ENCODE results near the gene DFFB. TPM values are rescaled to one million over a fixed set of nuclear protein-coding genes. Genes with fewer than 3 reads are reported as not detected.

DFFB gene
- total RNA-seq, 4 donors from 2014 or later: 7.4 to 18.3 (median 15.7) TPM; not detected in 1

DNA sequence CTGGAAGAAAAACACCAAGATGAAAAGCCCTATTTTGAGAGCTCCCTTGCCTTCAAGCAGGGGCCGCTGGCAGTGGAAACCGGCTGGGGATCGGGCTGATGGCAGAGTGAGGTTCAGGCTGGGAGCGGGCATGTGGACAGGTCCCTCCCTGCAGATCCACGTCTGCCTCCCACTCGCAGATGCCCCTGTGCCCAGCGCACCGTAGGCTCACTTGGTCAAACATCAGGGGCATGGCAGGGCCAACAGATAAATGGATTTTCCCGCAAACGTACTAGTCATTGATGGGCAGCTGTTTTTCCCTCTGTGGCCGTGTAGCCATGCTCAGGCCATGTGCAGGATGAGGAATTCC is 49.4 kb downstream of the DFFB start:
- no peak for TF ChIP-seq EP300 (IDR thresholded peaks at IDR 0.05; ENCODE audit: low read depth)
- TF ChIP-seq POLR2AphosphoS5 (IDR thresholded peaks at IDR 0.05): no peak
- TF ChIP-seq POLR2A (IDR thresholded peaks at IDR 0.05): no peak
- TF ChIP-seq, protein P1, sequence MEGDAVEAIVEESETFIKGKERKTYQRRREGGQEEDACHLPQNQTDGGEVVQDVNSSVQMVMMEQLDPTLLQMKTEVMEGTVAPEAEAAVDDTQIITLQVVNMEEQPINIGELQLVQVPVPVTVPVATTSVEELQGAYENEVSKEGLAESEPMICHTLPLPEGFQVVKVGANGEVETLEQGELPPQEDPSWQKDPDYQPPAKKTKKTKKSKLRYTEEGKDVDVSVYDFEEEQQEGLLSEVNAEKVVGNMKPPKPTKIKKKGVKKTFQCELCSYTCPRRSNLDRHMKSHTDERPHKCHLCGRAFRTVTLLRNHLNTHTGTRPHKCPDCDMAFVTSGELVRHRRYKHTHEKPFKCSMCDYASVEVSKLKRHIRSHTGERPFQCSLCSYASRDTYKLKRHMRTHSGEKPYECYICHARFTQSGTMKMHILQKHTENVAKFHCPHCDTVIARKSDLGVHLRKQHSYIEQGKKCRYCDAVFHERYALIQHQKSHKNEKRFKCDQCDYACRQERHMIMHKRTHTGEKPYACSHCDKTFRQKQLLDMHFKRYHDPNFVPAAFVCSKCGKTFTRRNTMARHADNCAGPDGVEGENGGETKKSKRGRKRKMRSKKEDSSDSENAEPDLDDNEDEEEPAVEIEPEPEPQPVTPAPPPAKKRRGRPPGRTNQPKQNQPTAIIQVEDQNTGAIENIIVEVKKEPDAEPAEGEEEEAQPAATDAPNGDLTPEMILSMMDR (IDR thresholded peaks at IDR 0.05): no peak
- no peaks in the 10 kb centered on the region for H3K27me3 ChIP-seq
- H3K36me3 ChIP-seq: no peaks in the 10 kb centered on the region
- peaks cover 0 to 18% (median 11%) of the 10 kb centered on the region in 4 donors for H3K4me1 ChIP-seq
- WGBS, 2 donors (ENCODE audit: low coverage in 1 of 2): 90% methylated on average over 11 of the region's 11 CpGs; no CpG with 5 or more reads in 1 of the 2 donors
- no peak overlapping the region for H3K27ac ChIP-seq
- no peak for DNase-seq
- no peak overlapping the region for H3K4me3 ChIP-seq
- in situ Hi-C loops (cut with MboI; ENCODE audit: low pct_ligation_motif_present in 1 of 4, low pct_unique_long_range_greater_than_20kb in 1 of 4, low sequenced_read_pairs in 3 of 4) (no loop called here), intact Hi-C loops (cut with DNase I; ENCODE audit: low total_unique reads) (no loop called here)
- H3K9me3 ChIP-seq: no peaks in the 10 kb centered on the region

DNA sequence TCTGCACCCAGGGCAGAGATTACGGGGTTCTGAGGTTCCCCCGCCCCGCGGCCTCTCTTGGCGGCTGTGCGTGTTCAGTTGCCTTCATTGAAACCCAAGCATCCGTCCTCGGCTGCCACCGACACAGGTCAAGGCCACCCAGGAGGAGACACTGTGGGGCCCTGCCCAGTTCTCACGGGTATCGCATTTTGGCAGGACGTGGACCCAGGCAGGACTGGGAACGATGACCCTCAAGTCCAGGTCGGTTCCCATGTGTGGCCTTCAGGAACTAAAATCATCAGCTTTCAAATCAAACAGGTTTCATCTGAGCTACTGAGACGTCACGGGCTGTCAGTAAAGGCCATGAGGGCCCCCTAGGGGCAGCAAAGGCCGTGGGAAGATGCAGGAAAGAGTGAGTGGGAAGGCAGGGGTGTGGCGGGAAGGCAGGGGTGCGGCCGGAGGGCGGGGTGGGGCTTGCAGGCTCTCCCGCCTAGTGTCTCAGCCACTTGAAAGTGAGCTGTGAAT is 49.8 kb downstream of the DFFB start:
- H3K4me1 ChIP-seq: peaks cover 0 to 18% (median 10%) of the 10 kb centered on the region in 4 donors
- no peak for TF ChIP-seq POLR2A (IDR thresholded peaks at IDR 0.05)
- TF ChIP-seq EP300 (IDR thresholded peaks at IDR 0.05; ENCODE audit: low read depth): no peak
- H3K36me3 ChIP-seq: no peaks in the 10 kb centered on the region
- WGBS, 2 donors (ENCODE audit: low coverage in 1 of 2): 63% methylated on average over 19 of the region's 22 CpGs; no CpG with 5 or more reads in 1 of the 2 donors
- H3K9me3 ChIP-seq: no peaks in the 10 kb centered on the region
- in situ Hi-C loops (cut with MboI; ENCODE audit: low pct_ligation_motif_present in 1 of 4, low pct_unique_long_range_greater_than_20kb in 1 of 4, low sequenced_read_pairs in 3 of 4) (no loop called here), intact Hi-C loops (cut with DNase I; ENCODE audit: low total_unique reads) (no loop called here)
- DNase-seq: no peak
- H3K4me3 ChIP-seq: no peak overlapping the region
- no peaks in the 10 kb centered on the region for H3K27me3 ChIP-seq
- H3K27ac ChIP-seq: no peak overlapping the region

DNA sequence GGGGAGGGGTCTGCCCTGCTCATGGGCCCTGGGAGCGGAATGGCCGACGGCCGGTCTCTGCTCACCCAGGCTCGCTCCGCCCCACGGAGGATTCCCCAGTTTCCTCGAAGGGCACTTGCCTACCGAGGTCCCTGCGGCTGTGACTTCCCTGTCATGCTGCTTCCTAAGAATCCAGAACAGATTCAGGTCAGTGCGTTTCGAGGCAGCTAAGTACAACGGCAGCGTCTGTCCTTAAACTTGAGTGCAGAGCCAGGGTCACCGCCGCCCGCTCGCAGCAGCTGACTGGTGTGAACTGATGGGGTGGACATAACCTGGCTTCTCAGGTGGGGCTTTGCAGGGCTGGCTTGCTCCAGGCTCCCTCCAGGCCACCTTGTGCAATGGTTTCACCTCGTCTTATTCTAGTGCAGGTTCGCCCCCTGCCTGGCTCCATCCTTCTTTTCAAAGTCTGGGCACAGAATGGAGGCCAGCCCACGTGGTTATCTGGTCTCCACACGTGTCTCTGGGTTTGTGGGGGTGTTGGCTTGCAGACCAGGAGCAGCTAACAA is 50.4 kb downstream of the DFFB start:
- Histone ChIP-seq H3K27ac (no peak overlapping the region), H3K9me3 (no peaks in the 10 kb centered on the region), H3K4me1 (peaks cover 0 to 12% (median 9%) of the 10 kb centered on the region in 4 donors), H3K4me3 (no peak overlapping the region), H3K27me3 (no peaks in the 10 kb centered on the region), H3K36me3 (no peaks in the 10 kb centered on the region)
- WGBS, 2 donors (ENCODE audit: low coverage in 1 of 2): 17 to 82% methylated on average over 1 to 22 of the region's 22 CpGs
- in situ Hi-C loops (cut with MboI; ENCODE audit: low pct_ligation_motif_present in 1 of 4, low pct_unique_long_range_greater_than_20kb in 1 of 4, low sequenced_read_pairs in 3 of 4): no loop called here
- no peak for DNase-seq
- TF ChIP-seq EP300 (IDR thresholded peaks at IDR 0.05; ENCODE audit: low read depth) (no peak), POLR2AphosphoS5 (IDR thresholded peaks at IDR 0.05) (no peak), POLR2A (IDR thresholded peaks at IDR 0.05) (no peak)
- TF ChIP-seq, protein P1 (IDR thresholded peaks at IDR 0.05): no peak
- intact Hi-C loops (cut with DNase I; ENCODE audit: low total_unique reads): no loop called here

DNA sequence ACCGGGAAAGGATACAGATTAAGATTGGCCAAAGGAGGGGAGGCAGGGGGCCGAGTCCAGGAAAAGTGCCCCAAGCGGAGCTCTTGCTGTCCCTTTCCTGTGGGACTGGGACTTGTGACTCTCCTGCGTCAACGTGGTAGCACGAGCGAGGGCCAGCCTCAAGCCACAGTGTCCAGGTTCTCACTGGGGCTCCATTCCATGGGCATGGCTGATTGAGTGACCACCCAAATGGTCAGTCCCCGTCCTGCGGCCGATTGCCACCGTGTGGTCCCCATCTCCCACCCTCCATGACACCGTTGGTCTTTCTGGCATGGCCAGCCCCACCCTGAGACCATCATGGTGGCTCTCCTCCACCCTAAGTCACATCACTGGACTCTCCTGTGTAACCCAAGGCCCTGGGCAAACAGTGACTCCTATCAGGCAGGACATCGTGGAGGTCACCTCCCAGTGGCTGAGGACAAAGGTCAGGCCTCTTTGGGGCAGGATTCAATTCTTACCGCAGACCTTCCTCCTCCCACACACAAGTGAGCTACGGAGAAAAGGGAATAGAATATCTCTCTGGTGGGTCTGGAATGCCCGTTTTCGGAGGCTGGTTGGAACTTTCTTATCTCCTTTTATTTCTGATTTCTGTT is 51.7 kb downstream of the DFFB start:
- intact Hi-C loops (cut with DNase I; ENCODE audit: low total_unique reads): no loop called here
- no peak overlapping the region for H3K27ac ChIP-seq
- H3K27me3 ChIP-seq: no peaks in the 10 kb centered on the region
- in situ Hi-C loops (cut with MboI; ENCODE audit: low pct_ligation_motif_present in 1 of 4, low pct_unique_long_range_greater_than_20kb in 1 of 4, low sequenced_read_pairs in 3 of 4): no loop called here
- no peak for DNase-seq
- no peak for TF ChIP-seq POLR2AphosphoS5 (IDR thresholded peaks at IDR 0.05)
- TF ChIP-seq EP300 (IDR thresholded peaks at IDR 0.05; ENCODE audit: low read depth): no peak
- TF ChIP-seq, protein P1 (IDR thresholded peaks at IDR 0.05): no peak
- no peak for TF ChIP-seq POLR2A (IDR thresholded peaks at IDR 0.05)
- peaks cover 0 to 2% (median 0%) of the 10 kb centered on the region in 4 donors for H3K4me1 ChIP-seq
- no peaks in the 10 kb centered on the region for H3K36me3 ChIP-seq
- no peaks in the 10 kb centered on the region for H3K9me3 ChIP-seq
- no peak overlapping the region for H3K4me3 ChIP-seq
- WGBS, 2 donors (ENCODE audit: low coverage in 1 of 2): 81% methylated on average over 17 of the region's 17 CpGs; no CpG with 5 or more reads in 1 of the 2 donors
